ENCODE data around the gene TBX19. TPM values are rescaled to one million over a fixed set of nuclear protein-coding genes. Genes with fewer than 3 reads are reported as not detected.

Gene TBX19
- total and polyA plus RNA-seq, 2 of the 8 experiments (the other 6 are each of a cell fraction or from before 2014, with no cell fraction given) = 1.0 to 1.8 TPM

- no peak overlapping the region for H3K4me3 ChIP-seq (ENCODE audit: extremely low read depth in 1 of 4, insufficient read depth in 2 of 4, low read depth in 3 of 4, low read length in 4 of 4)
- no peak overlapping the region for H2AFZ ChIP-seq (ENCODE audit: low read length)
- H4K20me1 ChIP-seq (replicated peaks in 1 of 2; ENCODE audit: control insufficient read depth in 1 of 2, insufficient read depth in 2 of 2, low read length in 2 of 2) = no peaks in the 10 kb centered on the region
- H2BK120ac ChIP-seq (replicated peaks; ENCODE audit: low read depth, low read length) = no peak overlapping the region
- DNase-seq (ENCODE audit: low read depth in 1 of 2, low spot score in 2 of 2) = no peak
- no peak for FAIRE-seq
- H3K27me3 ChIP-seq (replicated peaks in 1 of 4; ENCODE audit: control insufficient read depth in 3 of 4, extremely low read depth in 1 of 4, insufficient read depth in 3 of 4, low read length in 3 of 4) = no peaks in the 10 kb centered on the region
- H3K9ac ChIP-seq (replicated peaks in 1 of 4; ENCODE audit: extremely low read depth in 1 of 4, low read depth in 3 of 4, low read length in 3 of 4) = no peak overlapping the region
- H3K14ac ChIP-seq (ENCODE audit: insufficient read length) = no peak overlapping the region
- 88% methylated on average over 1 of the region's 1 CpG; no CpG with 5 or more reads in 1 of the 2 experiments for WGBS, 2 experiments (ENCODE audit: extremely low coverage in 1 of 2, insufficient coverage in 1 of 2, insufficient read length in 1 of 2, insufficient replicate concordance in 2 of 2, low coverage in 1 of 2, low lambda C conversion rate in 2 of 2, missing lambda C conversion rate in 1 of 2)
- peaks cover 0 to 9% (median 1%) of the 10 kb centered on the region in 4 experiments; a peak in 3 of 7 replicates for H3K4me1 ChIP-seq (replicated peaks in 1 of 4; ENCODE audit: control insufficient read depth in 3 of 4, insufficient read depth in 4 of 4, low read length in 3 of 4)
- no peak overlapping the region for H4K8ac ChIP-seq (ENCODE audit: extremely low read depth, insufficient read depth, low read length)
- no peak overlapping the region for H2BK15ac ChIP-seq (ENCODE audit: low read length)
- POLR2A ChIA-PET (ENCODE audit: partially characterized antibody) = no interaction called here
- CTCF ChIA-PET (ENCODE audit: partially characterized antibody) = interaction anchor here (1.0 to 1.9 kb wide), 2 partner anchors 27 to 81 kb away, joined by 4 to 8 read pairs; no protein-coding TSS in a partner anchor
- H3K27ac ChIP-seq (ENCODE audit: low read depth, low read length) = no peak overlapping the region
- no peak overlapping the region for H3K4ac ChIP-seq (replicated peaks; ENCODE audit: insufficient read length, low read depth, low read length)
- no peaks in the 10 kb centered on the region for H3K79me2 ChIP-seq (ENCODE audit: control insufficient read depth in 1 of 2, insufficient read depth in 2 of 2, low read length in 2 of 2)
- no peak overlapping the region for H2BK5ac ChIP-seq (ENCODE audit: low read depth, low read length)
- no peak overlapping the region for H3K18ac ChIP-seq (ENCODE audit: extremely low read depth, low read length)
- no peak overlapping the region for H2BK12ac ChIP-seq (ENCODE audit: low read depth, low read length)
- H3K4me2 ChIP-seq (ENCODE audit: insufficient read depth in 1 of 2, low read depth in 2 of 2, low read length in 2 of 2) = no peak overlapping the region
- H2BK20ac ChIP-seq (ENCODE audit: low read length) = no peak overlapping the region
- H3K56ac ChIP-seq (replicated peaks; ENCODE audit: insufficient read length, low read depth, low read length) = no peak overlapping the region
- no peaks in the 10 kb centered on the region for H3K36me3 ChIP-seq (ENCODE audit: control insufficient read depth in 2 of 4, insufficient read depth in 4 of 4, low read length in 3 of 4)
- no peak for TF ChIP-seq BRCA1 (IDR thresholded peaks at IDR 0.05; ENCODE audit: low read depth, low read length)
- peak; percentile 3; the same call in 1 of the 2 replicates for TF ChIP-seq CEBPB (IDR thresholded peaks at IDR 0.05; ENCODE audit: low read depth, low read length)
- H3K23me2 ChIP-seq (ENCODE audit: low read depth, low read length) = no peaks in the 10 kb centered on the region
- H4K91ac ChIP-seq (replicated peaks; ENCODE audit: insufficient read length, low read length) = no peak overlapping the region
- H3K23ac ChIP-seq (ENCODE audit: insufficient read length) = no peak overlapping the region
- H4K5ac ChIP-seq (ENCODE audit: insufficient read length, low read depth, low read length) = no peak overlapping the region
- H2AK5ac ChIP-seq (ENCODE audit: low read depth, low read length) = no peak overlapping the region
- H3K79me1 ChIP-seq (ENCODE audit: low read depth, low read length) = no peaks in the 10 kb centered on the region
- H3K9me3 ChIP-seq (ENCODE audit: insufficient read depth in 2 of 2, low read depth in 1 of 2, low read length in 1 of 2) = no peaks in the 10 kb centered on the region
Observed at GRCh38 chr1:168316142-168316541, 35.5 kb downstream of the TBX19 start.

Measured in H1 (cell line).